Ovary (tissue), 9 donors: Measurements from ENCODE around the gene LIME1. TPM values are rescaled to one million over a fixed set of nuclear protein-coding genes. Genes with fewer than 3 reads are reported as not detected.

Experiments used
- DNase-seq, 5 donors: peaks; one replicate each; pipeline ENCODE4 v3.0.0-alpha.2; 2019 to 2020
- H3K27ac ChIP-seq, 2 donors: fragments of 200-600 bp; one replicate each; pipeline versions ENCODE4 v1.5.1 to v1.8.0; 2019 to 2022
- H3K27me3 ChIP-seq: fragments of 200-600 bp; one replicate; pipeline ENCODE4 v1.8.0; 2022
- H3K36me3 ChIP-seq: fragments of 200-600 bp; sonication (generic); one replicate; pipeline ENCODE4 v1.5.1; 2019
- H3K4me1 ChIP-seq: one replicate; pipeline ENCODE4 v1.8.1; 2013; ENCODE audit warnings: mild to moderate bottlenecking, moderate library complexity; ENCODE audit not compliant: insufficient read depth
- H3K4me3 ChIP-seq: fragments of 200-600 bp; sonication (generic); one replicate; pipeline ENCODE4 v1.5.1; 2017
- H3K9me3 ChIP-seq, 2 donors: fragments of 200-600 bp in 1 of 2; sonication (generic) in 1 of 2; one replicate each; pipeline versions ENCODE4 v1.5.1 to v1.8.1; 2013 to 2019; ENCODE audit warnings: mild to moderate bottlenecking in 1 of 2, moderate library complexity in 1 of 2
- EP300 ChIP-seq: sonication (generic); formaldehyde crosslinking; IDR thresholded peaks from one replicate; pipeline ENCODE4 v1.6.1; 2017; ENCODE audit warnings: antibody characterized with exemption
- POLR2A ChIP-seq: fragments of 450-650 bp; IDR thresholded peaks from one replicate; pipeline ENCODE4 v1.6.1; 2017; ENCODE audit warnings: antibody characterized with exemption, mild to moderate bottlenecking, moderate library complexity
- WGBS, 3 donors: extraction: QIAGEN DNeasy Blood & Tissue Kit in 1 of 3; methylation state at CpG; one replicate each; pipeline versions ENCODE4 v1.1.5 to v1.1.7; 2013 to 2017; 5-methylcytosine and 5-hydroxymethylcytosine counted together
- intact Hi-C, 4 donors: fragments of 100-400 bp; cut with DNase I; formaldehyde crosslinking; loops; one replicate each; pipeline versions ENCODE4 v1.11.0 to v1.15.1; 2022 to 2023
- polyA plus RNA-seq, 2 donors: library from polyadenylated mRNA; stranded (reverse); fragments of 200-250 nt in 1 of 2; fragments of 350-450 nt in 1 of 2; fragmentation: Illumina TruSeq in 1 of 2; extraction: RNeasy Lipid Tissue Mini Kit (QIAGEN cat#74804) in 1 of 2; gene quantifications; one replicate each; pipeline ENCODE4 v1.2.3, GENCODE V29; 2013 to 2014
- total RNA-seq, 7 donors: library from RNA; depleted of rRNA in 2 of 7; stranded (reverse); fragments of >200 nt in 2 of 7; fragmentation: NEBNext Ultra II Directional in 3 of 7; extraction: Animal tissue kit (Norgen Biotek cat#: 25700) in 3 of 7; gene quantifications; one replicate each; pipeline versions ENCODE4 v1.1.0 to v1.2.4, GENCODE V29; 2016 to 2023
- TF ChIP-seq, protein P1 (sequence below), 3 donors: fragments of 450-650 bp in 2 of 3; fragments of 200-600 bp in 1 of 3; IDR thresholded peaks; one replicate each; pipeline versions ENCODE4 v1.5.1 to v1.8.0; 2016 to 2022; ENCODE audit warnings: antibody characterized with exemption in 3 of 3, mild to moderate bottlenecking in 1 of 3
- donor health status: DM: no; HTN: no; CAD: no; lungs with moderate emphysema.
- donor health status: DM: no; HTN: no; CAD: no.
- donor health status: Bipolar disorder and iron deficiency.
- donor health status: DM: yes; HTN: yes; CAD: no.
- donor health status: DM: no; HTN: no; CAD: no.
- donor health status: DM: yes; HTN: yes; CAD: no.

Gene LIME1
- total and polyA plus RNA-seq, 9 donors, result 0.15 to 21.6 (median 13.7) TPM

DNA sequence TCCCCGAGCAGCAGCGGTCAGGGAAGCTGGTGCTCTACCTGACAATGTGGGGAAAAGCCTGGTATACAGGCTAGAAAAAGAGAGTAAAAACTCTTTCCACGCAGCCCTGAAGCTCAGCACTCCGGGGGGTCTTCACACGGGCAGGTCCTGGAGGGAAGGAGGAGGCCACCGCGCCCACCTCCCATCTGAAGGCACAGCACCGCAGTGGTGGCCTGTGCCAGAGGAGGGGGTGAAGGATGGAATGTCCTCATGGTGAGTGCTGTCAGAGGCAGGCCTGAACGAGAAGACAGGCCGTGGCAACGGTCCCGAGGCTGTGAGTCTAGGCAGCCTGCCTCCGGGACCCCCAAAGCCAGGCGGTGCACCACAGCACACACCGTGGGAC lies 9.0 kb downstream of the LIME1 start:
- no peak overlapping the region for H3K4me3 ChIP-seq
- intact Hi-C loops, result no loop called here
- H3K36me3 ChIP-seq, result no peaks in the 10 kb centered on the region
- peaks cover 9% of the 10 kb centered on the region for H3K4me1 ChIP-seq
- no peak for TF ChIP-seq POLR2A
- TF ChIP-seq, protein P1, sequence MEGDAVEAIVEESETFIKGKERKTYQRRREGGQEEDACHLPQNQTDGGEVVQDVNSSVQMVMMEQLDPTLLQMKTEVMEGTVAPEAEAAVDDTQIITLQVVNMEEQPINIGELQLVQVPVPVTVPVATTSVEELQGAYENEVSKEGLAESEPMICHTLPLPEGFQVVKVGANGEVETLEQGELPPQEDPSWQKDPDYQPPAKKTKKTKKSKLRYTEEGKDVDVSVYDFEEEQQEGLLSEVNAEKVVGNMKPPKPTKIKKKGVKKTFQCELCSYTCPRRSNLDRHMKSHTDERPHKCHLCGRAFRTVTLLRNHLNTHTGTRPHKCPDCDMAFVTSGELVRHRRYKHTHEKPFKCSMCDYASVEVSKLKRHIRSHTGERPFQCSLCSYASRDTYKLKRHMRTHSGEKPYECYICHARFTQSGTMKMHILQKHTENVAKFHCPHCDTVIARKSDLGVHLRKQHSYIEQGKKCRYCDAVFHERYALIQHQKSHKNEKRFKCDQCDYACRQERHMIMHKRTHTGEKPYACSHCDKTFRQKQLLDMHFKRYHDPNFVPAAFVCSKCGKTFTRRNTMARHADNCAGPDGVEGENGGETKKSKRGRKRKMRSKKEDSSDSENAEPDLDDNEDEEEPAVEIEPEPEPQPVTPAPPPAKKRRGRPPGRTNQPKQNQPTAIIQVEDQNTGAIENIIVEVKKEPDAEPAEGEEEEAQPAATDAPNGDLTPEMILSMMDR (IDR thresholded peaks at IDR 0.05), result no peak
- no peak for TF ChIP-seq EP300
- peak overlapping the region in 1 of 2 donors; percentile 14 for H3K27ac ChIP-seq
- peak in 1 of 5 donors; percentile 41 for DNase-seq
- WGBS, 3 donors, result 54 to 69% (median 56%) methylated on average over 15 of the region's 15 CpGs
- H3K27me3 ChIP-seq, result no peaks in the 10 kb centered on the region
- no peaks in the 10 kb centered on the region for H3K9me3 ChIP-seq

DNA sequence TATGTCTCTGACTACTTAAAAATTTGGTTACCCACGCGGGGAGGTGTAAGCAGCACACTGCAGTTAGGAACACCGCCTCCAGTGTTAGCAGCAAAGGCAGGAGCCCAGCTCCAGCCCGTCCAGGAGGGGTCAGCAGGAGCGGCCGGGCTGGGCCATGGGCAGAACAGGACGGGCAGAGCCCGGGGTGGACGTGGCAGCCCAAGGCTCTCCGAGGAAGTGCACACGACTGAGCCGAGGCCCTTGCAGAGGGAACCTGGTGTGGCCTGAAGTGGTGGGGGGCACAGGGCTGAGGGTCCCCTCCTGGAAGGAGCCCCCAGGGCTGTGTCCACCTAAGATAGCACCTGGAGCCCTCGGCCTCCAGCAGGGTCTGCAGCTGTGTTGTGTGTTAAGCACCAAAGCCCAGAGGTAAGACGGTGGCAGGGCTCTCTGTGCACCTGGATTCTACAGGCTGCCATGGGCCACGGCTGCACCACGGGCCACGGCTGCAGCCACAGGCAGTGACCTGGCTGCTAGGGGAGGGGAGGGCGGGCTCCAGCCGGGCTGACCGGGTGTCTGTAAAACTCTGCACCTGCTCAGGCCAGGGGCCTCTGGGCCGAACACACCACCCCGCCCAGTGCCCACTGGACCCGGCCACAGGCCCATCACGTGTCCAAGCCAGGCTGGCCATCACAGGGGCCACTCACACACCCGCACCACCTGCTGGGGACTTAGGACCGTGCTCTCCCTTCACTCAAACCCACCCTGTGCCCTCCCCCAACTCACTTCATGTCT lies 9.7 kb downstream of the LIME1 start:
- H3K4me3 ChIP-seq, result no peak overlapping the region
- no peaks in the 10 kb centered on the region for H3K9me3 ChIP-seq
- H3K27ac ChIP-seq, result peak overlapping the region in 1 of 2 donors; percentile 14
- H3K27me3 ChIP-seq, result no peaks in the 10 kb centered on the region
- intact Hi-C loops, result no loop called here
- H3K4me1 ChIP-seq, result peaks cover 9% of the 10 kb centered on the region
- H3K36me3 ChIP-seq, result no peaks in the 10 kb centered on the region
- peak in 2 of 5 donors; percentile 23 to 39 for DNase-seq
- 74 to 83% (median 76%) methylated on average over 26 of the region's 26 CpGs for WGBS, 3 donors
- TF ChIP-seq, protein P1 (IDR thresholded peaks at IDR 0.05), result no peak
- TF ChIP-seq EP300 (no peak), POLR2A (no peak)

DNA sequence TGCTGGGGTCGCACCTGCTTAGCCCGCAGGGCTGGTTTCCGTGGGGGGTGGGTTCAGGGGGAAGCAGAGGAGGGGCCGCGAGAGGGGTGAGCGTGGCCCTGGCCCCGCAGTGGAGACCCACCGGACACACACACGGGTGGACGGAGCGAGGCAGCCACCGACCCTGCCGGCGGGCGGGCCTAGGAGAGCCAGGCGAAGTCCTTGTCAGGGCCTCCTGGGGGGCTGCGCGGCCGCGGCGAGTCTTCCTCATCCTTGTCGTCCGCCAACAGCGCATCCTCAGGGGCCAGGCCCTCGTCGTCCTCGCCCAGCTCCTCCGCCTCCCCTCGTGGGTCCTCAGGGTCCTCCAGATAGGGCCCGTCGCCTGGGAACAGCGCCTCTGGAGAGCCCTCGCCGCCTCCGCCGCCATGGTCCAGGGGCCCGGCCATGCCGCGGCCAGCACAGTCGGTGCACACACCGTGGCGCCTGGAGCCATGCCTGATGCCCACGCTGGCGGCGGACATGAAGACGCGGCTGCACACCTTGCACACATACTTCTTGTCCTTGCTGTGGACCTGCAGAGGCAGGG lies 10.4 kb downstream of the LIME1 start:
- Histone ChIP-seq H3K4me1 (peaks cover 3% of the 10 kb centered on the region), H3K4me3 (no peak overlapping the region), H3K36me3 (no peaks in the 10 kb centered on the region), H3K9me3 (no peaks in the 10 kb centered on the region), H3K27me3 (no peaks in the 10 kb centered on the region), H3K27ac (no peak overlapping the region)
- intact Hi-C loops, result no loop called here
- peak in 3 of 5 donors; percentile 24 to 42 (median 34) for DNase-seq
- TF ChIP-seq EP300 (no peak), POLR2A (no peak)
- TF ChIP-seq, protein P1 (IDR thresholded peaks at IDR 0.05), result no peak
- 87 to 91% (median 88%) methylated on average over 45 to 47 of the region's 47 CpGs for WGBS, 3 donors

DNA sequence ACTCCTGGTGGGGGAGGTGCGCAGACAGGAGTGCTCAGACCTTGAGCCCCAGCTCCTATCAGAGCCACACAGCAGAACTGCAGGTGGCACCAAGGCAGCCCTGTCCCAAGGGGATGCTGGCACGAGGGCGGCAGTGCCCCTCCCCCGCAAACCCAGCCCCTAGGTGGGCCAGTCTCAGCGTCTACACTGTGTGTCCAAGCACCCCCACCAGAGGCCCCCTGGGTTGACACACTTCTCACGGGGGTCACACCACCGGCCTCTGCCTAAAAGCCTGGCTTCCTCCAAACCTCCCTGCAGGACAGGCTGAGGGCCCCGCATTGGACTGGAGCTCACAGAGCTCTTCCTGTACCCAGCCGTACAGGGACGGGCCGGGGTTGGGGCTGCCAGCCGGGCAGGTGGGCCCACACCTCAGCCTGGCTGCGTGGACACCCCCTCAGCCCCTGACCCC lies 11.2 kb downstream of the LIME1 start:
- 49 to 56% (median 50%) methylated on average over 12 to 13 of the region's 13 CpGs for WGBS, 3 donors
- no peaks in the 10 kb centered on the region for H3K9me3 ChIP-seq
- H3K4me3 ChIP-seq, result no peak overlapping the region
- H3K4me1 ChIP-seq, result no peaks in the 10 kb centered on the region
- intact Hi-C loops, result no loop called here
- H3K36me3 ChIP-seq, result no peaks in the 10 kb centered on the region
- TF ChIP-seq, protein P1 (IDR thresholded peaks at IDR 0.05), result no peak
- TF ChIP-seq POLR2A (no peak), EP300 (no peak)
- DNase-seq, result peak in 2 of 5 donors; percentile 49 to 57
- no peaks in the 10 kb centered on the region for H3K27me3 ChIP-seq
- peak overlapping the region in 1 of 2 donors; percentile 12 for H3K27ac ChIP-seq
